SK-N-SH (cell line): ENCODE measurements around the gene DBNDD2. TPM values are rescaled to one million over a fixed set of nuclear protein-coding genes. Genes with fewer than 3 reads are reported as not detected.

Source experiments
- CTCF ChIA-PET: fragments of 300-600, 350-600 bp; formaldehyde crosslinking; extraction: SDS; loops from one replicate; lab custom pipeline; 2021; lab: Yijun Ruan, JAX
- POLR2A ChIA-PET: fragments of 350-600 bp; sonication (Branson Sonifier 250); formaldehyde crosslinking; extraction: SDS; loops from one replicate; lab custom pipeline; 2020; ENCODE audit warnings: antibody characterized with exemption, inconsistent platforms; lab: Yijun Ruan, JAX
- DNase-seq: peaks from one replicate; pipeline ENCODE4 v3.0.0; 2012
- H2AFZ ChIP-seq: fragments of 200-600 bp; sonication (generic); 2 replicates; pipeline ENCODE4 v1.8.1; 2016; ENCODE audit warnings: antibody characterized with exemption, mild to moderate bottlenecking, low read depth
- H3F3A ChIP-seq: fragments of 200-600 bp; sonication (generic); replicated peaks from 2 replicates; pipeline ENCODE3; 2016; ENCODE audit warnings: antibody characterized with exemption, mild to moderate bottlenecking; ENCODE audit not compliant: insufficient read depth
- H3K27ac ChIP-seq, 2 experiments: fragments of 200-500 bp in 1 of 2; fragments of 200-600 bp in 1 of 2; sonication (Bioruptor generic) in 1 of 2; sonication (generic), shearing (Covaris generic) in 1 of 2; 2 replicates each; pipeline versions ENCODE4 v1.5.1 to v1.6.1; 2014 to 2016; ENCODE audit warnings: low read depth in 2 of 2, inconsistent platforms in 1 of 2, low read length in 1 of 2, mild to moderate bottlenecking in 1 of 2, mixed read lengths in 1 of 2
- H3K27me3 ChIP-seq: fragments of 200-600 bp; sonication (generic), shearing (Covaris generic); 2 replicates; pipeline ENCODE4 v1.6.1; 2016; ENCODE audit warnings: mixed run types; ENCODE audit not compliant: insufficient read depth
- H3K36me3 ChIP-seq, 2 experiments: fragments of 200-500 bp in 1 of 2; fragments of 200-600 bp in 1 of 2; sonication (Bioruptor generic) in 1 of 2; sonication (generic) in 1 of 2; replicated peaks in 1 of 2; 2 replicates each; pipeline versions ENCODE3 to v1.5.1; 2014 to 2016; ENCODE audit warnings: low read length in 1 of 2, mild to moderate bottlenecking in 1 of 2; ENCODE audit not compliant: insufficient read depth in 2 of 2, control insufficient read depth in 1 of 2
- H3K4me1 ChIP-seq, 2 experiments: fragments of 200-500 bp in 1 of 2; fragments of 200-600 bp in 1 of 2; sonication (Bioruptor generic) in 1 of 2; sonication (generic), shearing (Covaris generic) in 1 of 2; 2 replicates each; pipeline versions ENCODE4 v1.5.1 to v1.6.1; 2014 to 2016; ENCODE audit warnings: low read depth in 1 of 2, low read length in 1 of 2, mixed run types in 1 of 2; ENCODE audit not compliant: insufficient read depth in 2 of 2, control insufficient read depth in 1 of 2
- H3K4me2 ChIP-seq: fragments of 200-600 bp; sonication (generic), shearing (Covaris generic); 2 replicates; pipeline ENCODE4 v1.6.1; 2017; ENCODE audit warnings: mixed run types
- H3K4me3 ChIP-seq, 2 experiments: fragments of 200-500 bp in 1 of 2; fragments of 200-600 bp in 1 of 2; sonication (Bioruptor generic) in 1 of 2; sonication (generic), shearing (Covaris generic) in 1 of 2; 2 replicates each; pipeline versions ENCODE4 v1.5.1 to v1.8.1; 2014 to 2016; ENCODE audit warnings: low read depth in 2 of 2, inconsistent platforms in 1 of 2, low read length in 1 of 2, mild to moderate bottlenecking in 1 of 2, mixed read lengths in 1 of 2, moderate library complexity in 1 of 2
- H3K79me2 ChIP-seq: fragments of 200-600 bp; sonication (generic); 2 replicates; pipeline ENCODE4 v1.8.1; 2017; ENCODE audit warnings: mild to moderate bottlenecking; ENCODE audit not compliant: insufficient read depth
- H3K9ac ChIP-seq: fragments of 200-600 bp; sonication (generic); 2 replicates; pipeline ENCODE4 v1.6.1; 2017; ENCODE audit warnings: mixed run types
- H3K9me2 ChIP-seq: fragments of 200-600 bp; sonication (generic); 2 replicates; pipeline ENCODE4 v1.6.1; 2017; ENCODE audit warnings: mixed run types
- H3K9me3 ChIP-seq: fragments of 200-600 bp; sonication (generic); 2 replicates; pipeline ENCODE4 v1.6.1; 2017; ENCODE audit warnings: mixed run types, mild to moderate bottlenecking, moderate library complexity
- H4K20me1 ChIP-seq: fragments of 200-600 bp; sonication (generic); 2 replicates; pipeline ENCODE4 v1.6.1; 2017; ENCODE audit warnings: mild to moderate bottlenecking, mixed run types; ENCODE audit not compliant: insufficient read depth
- CHD2 ChIP-seq: fragments of 150-350 bp; IDR thresholded peaks from 2 replicates; pipeline ENCODE4 v1.6.1; 2018; ENCODE audit warnings: low read length; ENCODE audit not compliant: partially characterized antibody
- FOXJ3 ChIP-seq: sonication (generic); formaldehyde crosslinking; IDR thresholded peaks from 2 replicates; pipeline ENCODE4 v1.5.1; 2020; ENCODE audit warnings: mild to moderate bottlenecking, missing genetic modification reagents
- GATA2 ChIP-seq: sonication (generic); formaldehyde crosslinking; IDR thresholded peaks from 2 replicates; pipeline ENCODE4 v1.5.0; 2020; ENCODE audit warnings: mild to moderate bottlenecking, missing genetic modification reagents
- MEF2A ChIP-seq: IDR thresholded peaks from 2 replicates; pipeline ENCODE4 v1.4.0; 2012; ENCODE audit warnings: low read depth, borderline replicate concordance
- NRF1 ChIP-seq: IDR thresholded peaks from 2 replicates; pipeline ENCODE4 v1.6.1; 2012; ENCODE audit warnings: low read depth, mild to moderate bottlenecking, low read length
- RXRA ChIP-seq: IDR thresholded peaks from 2 replicates; pipeline ENCODE4 v1.4.0; 2012; ENCODE audit warnings: low read depth, mild to moderate bottlenecking, borderline replicate concordance
- SMC3 ChIP-seq: IDR thresholded peaks from 2 replicates; pipeline ENCODE4 v1.6.1; 2012; ENCODE audit warnings: low read depth, low read length, improper control_type of control experiment
- TAF1 ChIP-seq: IDR thresholded peaks from 2 replicates; pipeline ENCODE4 v1.6.1; 2012; ENCODE audit warnings: low read depth, mild to moderate bottlenecking, low read length, moderate library complexity, borderline replicate concordance
- YY1 ChIP-seq: IDR thresholded peaks from 2 replicates; pipeline ENCODE4 v1.4.0; 2012; ENCODE audit warnings: low read depth, mild to moderate bottlenecking
- WGBS: methylation state at CpG from one replicate; pipeline ENCODE4 v1.1.6; 2017; ENCODE audit warnings: low lambda C conversion rate; 5-methylcytosine and 5-hydroxymethylcytosine counted together
- polyA plus RNA-seq, 3 experiments: library from polyadenylated mRNA; depleted of rRNA; stranded (reverse); fragments of >200 nt; gene quantifications; 2 replicates each; pipeline ENCODE4 v1.2.3, GENCODE V29; 2012
- TF ChIP-seq, protein P1 (sequence below): IDR thresholded peaks from 2 replicates; pipeline ENCODE4 v1.6.1; 2012; ENCODE audit warnings: mild to moderate bottlenecking, low read depth, low read length, moderate library complexity
- TF ChIP-seq, protein P2 (sequence below): fragments of 150-350 bp; IDR thresholded peaks from 2 replicates; pipeline ENCODE4 v1.6.1; 2017; ENCODE audit warnings: antibody characterized with exemption, low read length, low read depth, borderline replicate concordance
- TF ChIP-seq, protein P3 (sequence below): IDR thresholded peaks from 2 replicates; pipeline ENCODE4 v1.4.0; 2012; ENCODE audit warnings: low read depth, borderline replicate concordance
- TF ChIP-seq, protein P4 (sequence below): IDR thresholded peaks from 2 replicates; pipeline ENCODE4 v1.4.0; 2012; ENCODE audit warnings: low read depth, borderline replicate concordance

The DBNDD2 gene, protein sequence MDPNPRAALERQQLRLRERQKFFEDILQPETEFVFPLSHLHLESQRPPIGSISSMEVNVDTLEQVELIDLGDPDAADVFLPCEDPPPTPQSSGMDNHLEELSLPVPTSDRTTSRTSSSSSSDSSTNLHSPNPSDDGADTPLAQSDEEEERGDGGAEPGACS
- 22.4 and 24.5 TPM in 2 replicates for polyA plus RNA-seq (2012; rRNA removed)
- 19.1 and 21.5 TPM in 2 replicates for polyA plus RNA-seq (2012; cell fraction: cytosol; rRNA removed)
- 12.6 and 14.5 TPM in 2 replicates for polyA plus RNA-seq (2012; cell fraction: nucleus; rRNA removed)

DNA sequence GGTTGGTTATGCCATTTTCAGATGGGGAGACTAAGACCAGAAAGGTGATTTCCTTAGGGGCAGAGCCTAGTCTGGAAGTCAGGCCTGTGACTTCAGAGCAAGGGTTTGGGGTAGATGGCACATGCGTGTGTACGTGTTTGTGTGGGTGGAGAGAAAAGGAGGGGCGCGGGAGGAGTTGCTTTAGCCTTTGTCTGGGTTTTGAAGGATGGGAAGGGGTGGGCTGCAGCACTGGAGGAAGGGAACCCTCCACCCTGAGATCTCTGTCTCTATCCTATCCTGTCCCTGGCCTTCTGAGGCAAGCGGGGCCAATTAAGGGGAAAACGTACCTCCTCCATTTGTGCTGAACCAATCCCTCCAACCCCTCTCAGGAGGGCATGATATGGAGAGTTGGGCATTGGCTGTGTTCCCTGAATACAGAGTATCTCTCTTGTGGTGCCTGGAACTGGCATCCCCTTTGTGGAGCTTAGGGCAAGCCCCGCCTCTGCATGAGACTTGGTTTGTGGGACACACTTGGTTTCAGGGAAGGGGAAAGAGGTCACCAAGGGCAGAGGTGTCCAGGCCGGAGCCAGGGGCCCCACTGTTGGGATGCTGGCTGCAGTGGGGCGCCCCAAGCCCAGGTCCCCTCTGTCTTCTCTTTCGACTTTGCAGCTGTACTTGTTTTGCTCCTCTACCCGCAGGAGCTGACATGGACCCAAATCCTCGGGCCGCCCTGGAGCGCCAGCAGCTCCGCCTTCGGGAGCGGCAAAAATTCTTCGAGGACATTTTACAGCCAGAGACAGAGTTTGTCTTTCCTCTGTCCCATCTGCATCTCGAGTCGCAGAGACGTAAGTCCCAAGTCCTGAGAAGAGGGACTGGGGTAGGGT, at the start of gene DBNDD2:
DBNDD2 (plus strand) TSS at position 507 of the 863 bp plus-strand sequence; CDS start at position 686, 179 bp downstream.
- Histone ChIP-seq H2AFZ (no peak within 1 kb of the TSS), H3K9me3 (no peaks in the 10 kb centered on the region), H3K4me3 (peak within 1 kb of the TSS; percentile 66 to 76; a peak in 3 of 4 replicates), H3K27ac (no peak within 1 kb of the TSS), H3K27me3 (no peaks in the 10 kb centered on the region), H3K9ac (peak within 1 kb of the TSS; percentile 57; the same call in 1 of the 2 replicates), H3K4me1 (peaks cover 0 to 8% of the 10 kb centered on the region in 2 experiments; a peak in 1 of 4 replicates), H3F3A (no peaks in the 10 kb centered on the region), H3K9me2 (no peaks in the 10 kb centered on the region), H3K4me2 (peak within 1 kb of the TSS; percentile 96), H3K36me3 (peaks cover 0 to 19% of the 10 kb centered on the region in 2 experiments), H3K79me2 (no peaks in the 10 kb centered on the region), H4K20me1 (no peaks in the 10 kb centered on the region)
- POLR2A ChIA-PET, result interaction anchor here (0.8 to 1.5 kb wide), 3 partner anchors 8 to 19 kb away, joined by 3 to 5 read pairs (median 4); partner anchors contain the start of gene PIGT
- TF ChIP-seq, protein P1, sequence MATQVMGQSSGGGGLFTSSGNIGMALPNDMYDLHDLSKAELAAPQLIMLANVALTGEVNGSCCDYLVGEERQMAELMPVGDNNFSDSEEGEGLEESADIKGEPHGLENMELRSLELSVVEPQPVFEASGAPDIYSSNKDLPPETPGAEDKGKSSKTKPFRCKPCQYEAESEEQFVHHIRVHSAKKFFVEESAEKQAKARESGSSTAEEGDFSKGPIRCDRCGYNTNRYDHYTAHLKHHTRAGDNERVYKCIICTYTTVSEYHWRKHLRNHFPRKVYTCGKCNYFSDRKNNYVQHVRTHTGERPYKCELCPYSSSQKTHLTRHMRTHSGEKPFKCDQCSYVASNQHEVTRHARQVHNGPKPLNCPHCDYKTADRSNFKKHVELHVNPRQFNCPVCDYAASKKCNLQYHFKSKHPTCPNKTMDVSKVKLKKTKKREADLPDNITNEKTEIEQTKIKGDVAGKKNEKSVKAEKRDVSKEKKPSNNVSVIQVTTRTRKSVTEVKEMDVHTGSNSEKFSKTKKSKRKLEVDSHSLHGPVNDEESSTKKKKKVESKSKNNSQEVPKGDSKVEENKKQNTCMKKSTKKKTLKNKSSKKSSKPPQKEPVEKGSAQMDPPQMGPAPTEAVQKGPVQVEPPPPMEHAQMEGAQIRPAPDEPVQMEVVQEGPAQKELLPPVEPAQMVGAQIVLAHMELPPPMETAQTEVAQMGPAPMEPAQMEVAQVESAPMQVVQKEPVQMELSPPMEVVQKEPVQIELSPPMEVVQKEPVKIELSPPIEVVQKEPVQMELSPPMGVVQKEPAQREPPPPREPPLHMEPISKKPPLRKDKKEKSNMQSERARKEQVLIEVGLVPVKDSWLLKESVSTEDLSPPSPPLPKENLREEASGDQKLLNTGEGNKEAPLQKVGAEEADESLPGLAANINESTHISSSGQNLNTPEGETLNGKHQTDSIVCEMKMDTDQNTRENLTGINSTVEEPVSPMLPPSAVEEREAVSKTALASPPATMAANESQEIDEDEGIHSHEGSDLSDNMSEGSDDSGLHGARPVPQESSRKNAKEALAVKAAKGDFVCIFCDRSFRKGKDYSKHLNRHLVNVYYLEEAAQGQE, result no peak
- no peak for TF ChIP-seq GATA2 (CRISPR knock-in tag)
- CTCF ChIA-PET, result interaction anchor here (0.6 to 4.6 kb wide), 8 partner anchors 8 to 45 kb away, joined by 3 to 40 read pairs (median 6); partner anchors contain the start of genes PIGT and SYS1
- peak; percentile 24 for DNase-seq
- 97% methylated on average over 20 of the region's 21 CpGs for WGBS

DNA sequence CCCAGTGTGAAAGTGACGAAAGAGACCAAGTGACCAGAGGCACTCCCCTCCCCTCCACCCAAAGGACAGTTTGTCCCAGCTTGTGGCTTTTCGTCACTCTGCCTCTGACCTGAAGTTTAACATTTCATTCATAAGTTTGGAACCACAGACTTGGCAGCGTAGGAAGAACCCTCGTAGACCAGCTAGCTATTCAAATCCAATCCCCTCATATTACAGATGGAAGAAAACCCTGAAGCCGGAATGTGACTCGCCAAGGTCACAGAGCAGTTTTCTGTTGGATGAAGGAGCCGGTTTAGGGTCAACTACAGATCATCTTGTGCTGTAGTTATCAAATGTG, 49.1 kb upstream of the DBNDD2 start:
- no peak overlapping the region for H3K9ac ChIP-seq
- peak overlapping the region; percentile 26; the same call in 1 of the 2 replicates for H3K4me2 ChIP-seq
- no peaks in the 10 kb centered on the region for H3K9me3 ChIP-seq
- WGBS, result 89% methylated on average over 7 of the region's 7 CpGs
- CTCF ChIA-PET, result interaction anchor here (1.0 to 5.6 kb wide), 5 partner anchors 11 to 412 kb away, joined by 3 to 80 read pairs (median 4); partner anchors contain the start of gene SDC4
- H2AFZ ChIP-seq, result no peak overlapping the region
- no peaks in the 10 kb centered on the region for H3K9me2 ChIP-seq
- H3K36me3 ChIP-seq, result no peaks in the 10 kb centered on the region
- H4K20me1 ChIP-seq, result no peaks in the 10 kb centered on the region
- no peak overlapping the region for H3K4me3 ChIP-seq
- POLR2A ChIA-PET, result interaction anchor here (0.8 to 1.2 kb wide), 2 partner anchors 10 to 12 kb away, joined by 3 to 4 read pairs; no protein-coding TSS in a partner anchor
- no peaks in the 10 kb centered on the region for H3K27me3 ChIP-seq
- TF ChIP-seq, protein P2, sequence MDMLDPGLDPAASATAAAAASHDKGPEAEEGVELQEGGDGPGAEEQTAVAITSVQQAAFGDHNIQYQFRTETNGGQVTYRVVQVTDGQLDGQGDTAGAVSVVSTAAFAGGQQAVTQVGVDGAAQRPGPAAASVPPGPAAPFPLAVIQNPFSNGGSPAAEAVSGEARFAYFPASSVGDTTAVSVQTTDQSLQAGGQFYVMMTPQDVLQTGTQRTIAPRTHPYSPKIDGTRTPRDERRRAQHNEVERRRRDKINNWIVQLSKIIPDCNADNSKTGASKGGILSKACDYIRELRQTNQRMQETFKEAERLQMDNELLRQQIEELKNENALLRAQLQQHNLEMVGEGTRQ, result no peak
- TF ChIP-seq FOXJ3 (CRISPR knock-in tag) (no peak), TAF1 (no peak), RXRA (no peak), SMC3 (no peak), MEF2A (no peak), YY1 (no peak), NRF1 (no peak), CHD2 (no peak), GATA2 (CRISPR knock-in tag) (no peak)
- TF ChIP-seq, protein P3, sequence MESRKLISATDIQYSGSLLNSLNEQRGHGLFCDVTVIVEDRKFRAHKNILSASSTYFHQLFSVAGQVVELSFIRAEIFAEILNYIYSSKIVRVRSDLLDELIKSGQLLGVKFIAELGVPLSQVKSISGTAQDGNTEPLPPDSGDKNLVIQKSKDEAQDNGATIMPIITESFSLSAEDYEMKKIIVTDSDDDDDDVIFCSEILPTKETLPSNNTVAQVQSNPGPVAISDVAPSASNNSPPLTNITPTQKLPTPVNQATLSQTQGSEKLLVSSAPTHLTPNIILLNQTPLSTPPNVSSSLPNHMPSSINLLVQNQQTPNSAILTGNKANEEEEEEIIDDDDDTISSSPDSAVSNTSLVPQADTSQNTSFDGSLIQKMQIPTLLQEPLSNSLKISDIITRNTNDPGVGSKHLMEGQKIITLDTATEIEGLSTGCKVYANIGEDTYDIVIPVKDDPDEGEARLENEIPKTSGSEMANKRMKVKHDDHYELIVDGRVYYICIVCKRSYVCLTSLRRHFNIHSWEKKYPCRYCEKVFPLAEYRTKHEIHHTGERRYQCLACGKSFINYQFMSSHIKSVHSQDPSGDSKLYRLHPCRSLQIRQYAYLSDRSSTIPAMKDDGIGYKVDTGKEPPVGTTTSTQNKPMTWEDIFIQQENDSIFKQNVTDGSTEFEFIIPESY, result no peak
- TF ChIP-seq, protein P4, sequence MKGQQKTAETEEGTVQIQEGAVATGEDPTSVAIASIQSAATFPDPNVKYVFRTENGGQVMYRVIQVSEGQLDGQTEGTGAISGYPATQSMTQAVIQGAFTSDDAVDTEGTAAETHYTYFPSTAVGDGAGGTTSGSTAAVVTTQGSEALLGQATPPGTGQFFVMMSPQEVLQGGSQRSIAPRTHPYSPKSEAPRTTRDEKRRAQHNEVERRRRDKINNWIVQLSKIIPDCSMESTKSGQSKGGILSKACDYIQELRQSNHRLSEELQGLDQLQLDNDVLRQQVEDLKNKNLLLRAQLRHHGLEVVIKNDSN, result no peak
- peaks cover 10% of the 10 kb centered on the region for H3F3A ChIP-seq
- peaks cover 7% of the 10 kb centered on the region for H3K79me2 ChIP-seq
- H3K4me1 ChIP-seq, result peaks cover 0 to 5% of the 10 kb centered on the region in 2 experiments; a peak in 2 of 4 replicates
- DNase-seq, result no peak
- peak overlapping the region; percentile 23 to 43; a peak in 3 of 4 replicates for H3K27ac ChIP-seq
